Embryonic facial prominence (tissue), 1 donor: ENCODE measurements around the gene TLL2.

Experiments
- DNase-seq: peaks from one replicate; pipeline ENCODE4 v3.0.0-alpha.2; 2016; ENCODE audit errors: extremely low spot score

TLL2 gene

GRCh38 chr10:96395931-96396877 lies 117.5 kb downstream of the TLL2 start:
- peak; percentile 59 for DNase-seq

GRCh38 chr10:96390460-96390864 lies 123.3 kb downstream of the TLL2 start:
- DNase-seq: no peak

GRCh38 chr10:96389785-96390184 lies 123.9 kb downstream of the TLL2 start:
- DNase-seq: no peak

- DNase-seq: no peak
Observed at GRCh38 chr10:96387601-96388000, 126.1 kb downstream of the TLL2 start.

GRCh38 chr10:96387161-96387560 lies 126.6 kb downstream of the TLL2 start:
- no peak for DNase-seq

GRCh38 chr10:96384506-96384905 lies 129.2 kb downstream of the TLL2 start:
- no peak for DNase-seq

- DNase-seq: no peak
Observed at GRCh38 chr10:96380821-96381220, 132.9 kb downstream of the TLL2 start.

- DNase-seq: no peak
Observed at GRCh38 chr10:96379758-96380157, 134.0 kb downstream of the TLL2 start.

GRCh38 chr10:96378741-96379140 lies 135.0 kb downstream of the TLL2 start:
- no peak for DNase-seq

- no peak for DNase-seq
Observed at GRCh38 chr10:96377816-96378294, 135.9 kb downstream of the TLL2 start.

GRCh38 chr10:96376483-96376882 lies 137.2 kb downstream of the TLL2 start:
- no peak for DNase-seq

GRCh38 chr10:96374985-96375830 lies 138.5 kb downstream of the TLL2 start:
- DNase-seq: peak; percentile 51

GRCh38 chr10:96374639-96374984 lies 139.1 kb downstream of the TLL2 start:
- DNase-seq: no peak

GRCh38 chr10:96374004-96374403 lies 139.7 kb downstream of the TLL2 start:
- DNase-seq: no peak

GRCh38 chr10:96371356-96371755 lies 142.4 kb downstream of the TLL2 start:
- no peak for DNase-seq

- DNase-seq: no peak
Observed at GRCh38 chr10:96370584-96371157, 143.1 kb downstream of the TLL2 start.

GRCh38 chr10:96369890-96370583 lies 143.7 kb downstream of the TLL2 start:
- DNase-seq: no peak

GRCh38 chr10:96368971-96369370 lies 144.8 kb downstream of the TLL2 start:
- DNase-seq: no peak

GRCh38 chr10:96367470-96367869 lies 146.3 kb downstream of the TLL2 start:
- DNase-seq: no peak

- DNase-seq: no peak
Observed at GRCh38 chr10:96366508-96366907, 147.2 kb downstream of the TLL2 start.

- DNase-seq: no peak
Observed at GRCh38 chr10:96365571-96365970, 148.2 kb downstream of the TLL2 start.

- no peak for DNase-seq
Observed at GRCh38 chr10:96360766-96361165, 153.0 kb downstream of the TLL2 start.
